Lung (tissue), 12 donors: Measurements from ENCODE around the gene MOB3C. TPM values are rescaled to one million over a fixed set of nuclear protein-coding genes. Genes with fewer than 3 reads are reported as not detected.
A peak's percentile ranks its signal among the peaks of the same experiment; 100 is the strongest.

ENCODE experiments used
- ATAC-seq: fragments of 200-7000 bp; cut with Tn5 transposase; one replicate; pipeline ENCODE4 v1.9.1; 2020; ENCODE audit warnings: moderate number of reproducible peaks; ENCODE audit not compliant: insufficient read depth, low FRiP score
- DNase-seq, 3 donors: peaks; one replicate each; pipeline ENCODE4 v3.0.0-alpha.2; 2013 to 2017
- H3K27ac ChIP-seq, 2 donors: one replicate each; pipeline ENCODE4 v1.5.1; 2013; ENCODE audit warnings: mild to moderate bottlenecking in 2 of 2, moderate library complexity in 2 of 2, control low read depth in 1 of 2, inconsistent platforms in 1 of 2, low read depth in 1 of 2, low read length in 1 of 2
- H3K27me3 ChIP-seq, 3 donors: one replicate each; pipeline ENCODE4 v1.5.1; 2013; ENCODE audit warnings: low read length in 2 of 3; ENCODE audit not compliant: control insufficient read depth in 3 of 3, insufficient read depth in 3 of 3
- H3K36me3 ChIP-seq, 4 donors: one replicate each; pipeline ENCODE4 v1.5.1; 2013; ENCODE audit warnings: low read length in 4 of 4, mild to moderate bottlenecking in 1 of 4, moderate library complexity in 1 of 4; ENCODE audit not compliant: control insufficient read depth in 4 of 4, insufficient read depth in 4 of 4
- H3K4me1 ChIP-seq, 5 donors: one replicate each; pipeline ENCODE4 v1.5.1; 2013; ENCODE audit warnings: low read length in 5 of 5, mild to moderate bottlenecking in 2 of 5, moderate library complexity in 1 of 5; ENCODE audit not compliant: control insufficient read depth in 5 of 5, insufficient read depth in 5 of 5
- H3K4me3 ChIP-seq: one replicate; pipeline ENCODE4 v1.5.1; 2013; ENCODE audit warnings: mild to moderate bottlenecking, control low read depth, moderate library complexity
- H3K9ac ChIP-seq, 2 donors: one replicate each; pipeline ENCODE4 v1.5.1; 2013; ENCODE audit warnings: low read length in 2 of 2, control low read depth in 1 of 2; ENCODE audit not compliant: insufficient read depth in 1 of 2
- H3K9me3 ChIP-seq, 4 donors: one replicate each; pipeline ENCODE4 v1.5.1; 2013; ENCODE audit warnings: low read length in 3 of 4, mild to moderate bottlenecking in 1 of 4, moderate library complexity in 1 of 4; ENCODE audit not compliant: control insufficient read depth in 4 of 4, insufficient read depth in 3 of 4
- CTCF ChIP-seq: IDR thresholded peaks from 2 replicates; pipeline ENCODE4 v1.5.1; 2012; ENCODE audit warnings: mild to moderate bottlenecking; ENCODE audit errors: control extremely low read depth, extremely low read depth
- WGBS, 2 donors: extraction: QIAGEN DNeasy Blood & Tissue Kit; methylation state at CpG; one replicate each; pipeline ENCODE4 v1.1.7; 2013; 5-methylcytosine and 5-hydroxymethylcytosine counted together
- polyA plus RNA-seq, 2 donors: library from polyadenylated mRNA; stranded (reverse); fragments of 200-250 nt; gene quantifications; one replicate each; pipeline ENCODE4 v1.2.1, GENCODE V29; 2013
- total RNA-seq, 2 donors: library from RNA; depleted of rRNA in 1 of 2; stranded (reverse); fragments of >200 nt in 1 of 2; gene quantifications; one replicate each; pipeline ENCODE4 v1.2.1, GENCODE V29; 2014 to 2021
- donor health status: control.
- donor health status: control.
- donor health status: Bipolar disorder and iron deficiency.
- donor health status: healthy.
- donor health status: DM: yes; HTN: yes; CAD: no.

The MOB3C gene
- total and polyA plus RNA-seq, 4 donors = 10.6 to 28.7 (median 16.5) TPM

- DNase-seq = no peak
These were observed 22.9 kb upstream of the MOB3C start for GRCh38 chr1:46639547-46639946.

GRCh38 chr1:46638921-46639320, 22.3 kb upstream of the MOB3C start:
- Histone ChIP-seq H3K27ac (no peak overlapping the region), H3K36me3 (peaks cover 11 to 39% (median 23%) of the 10 kb centered on the region in 4 donors)
- DNase-seq = no peak

More at GRCh38 chr1:46639547-46639946, 22.9 kb upstream of the MOB3C start:
- no peak overlapping the region for H3K27ac ChIP-seq
- peaks cover 0 to 13% (median 9%) of the 10 kb centered on the region in 5 donors for H3K4me1 ChIP-seq
- no peak for TF ChIP-seq CTCF
- H3K4me3 ChIP-seq = no peak overlapping the region
- H3K9me3 ChIP-seq = no peaks in the 10 kb centered on the region
- peaks cover 8 to 36% (median 21%) of the 10 kb centered on the region in 4 donors for H3K36me3 ChIP-seq
- H3K9ac ChIP-seq = no peak overlapping the region
- no peak for ATAC-seq
- 94 to 98% methylated on average over 1 of the region's 1 CpG for WGBS, 2 donors
- no peaks in the 10 kb centered on the region for H3K27me3 ChIP-seq

GRCh38 chr1:46637444-46638083, 21.0 kb upstream of the MOB3C start:
- Histone ChIP-seq H3K27me3 (no peaks in the 10 kb centered on the region), H3K9me3 (no peaks in the 10 kb centered on the region), H3K9ac (no peak overlapping the region), H3K27ac (peak overlapping the region in 1 of 2 donors; percentile 62), H3K4me3 (no peak overlapping the region), H3K36me3 (peaks cover 11 to 43% (median 27%) of the 10 kb centered on the region in 4 donors), H3K4me1 (peaks cover 0 to 13% (median 0%) of the 10 kb centered on the region in 5 donors)
- ATAC-seq (no peak), DNase-seq (no peak)
- 41 to 66% methylated on average over 2 of the region's 2 CpGs for WGBS, 2 donors
- TF ChIP-seq CTCF = no peak

More at GRCh38 chr1:46638921-46639320, 22.3 kb upstream of the MOB3C start:
- H3K27me3 ChIP-seq = no peaks in the 10 kb centered on the region
- no peaks in the 10 kb centered on the region for H3K9me3 ChIP-seq
- H3K4me1 ChIP-seq = peaks cover 0 to 13% (median 8%) of the 10 kb centered on the region in 5 donors
- ATAC-seq = no peak
- H3K4me3 ChIP-seq = no peak overlapping the region
- H3K9ac ChIP-seq = no peak overlapping the region
- TF ChIP-seq CTCF = no peak
